Upper lobe of left lung (tissue), 6 donors: ENCODE measurements around the gene AGBL4. TPM values are rescaled to one million over a fixed set of nuclear protein-coding genes. Genes with fewer than 3 reads are reported as not detected.

ENCODE experiments used
- ATAC-seq, 2 donors: fragments of 200-7000 bp; cut with Tn5 transposase; one replicate each; pipeline ENCODE4 v1.9.1; 2022; ENCODE audit warnings: mild to moderate bottlenecking in 2 of 2, moderate library complexity in 2 of 2; ENCODE audit not compliant: low FRiP score in 2 of 2
- DNase-seq, 2 donors: peaks; one replicate each; pipeline ENCODE4 v3.0.0-alpha.2; 2019 to 2020
- H3K27ac ChIP-seq, 4 donors: fragments of 200-600 bp; sonication (generic); one replicate each; pipeline ENCODE4 v1.5.1; 2016 to 2019
- H3K27me3 ChIP-seq, 4 donors: fragments of 200-600 bp; sonication (generic); one replicate each; pipeline ENCODE4 v1.5.1; 2017 to 2019
- H3K36me3 ChIP-seq, 4 donors: fragments of 200-600 bp; sonication (generic); one replicate each; pipeline ENCODE4 v1.5.1; 2016 to 2019
- H3K4me1 ChIP-seq, 4 donors: fragments of 200-600 bp; sonication (generic); one replicate each; pipeline ENCODE4 v1.5.1; 2018 to 2019
- H3K4me3 ChIP-seq, 4 donors: fragments of 200-600 bp; sonication (generic); one replicate each; pipeline ENCODE4 v1.5.1; 2017 to 2019; ENCODE audit warnings: mild to moderate bottlenecking in 2 of 4, moderate library complexity in 1 of 4
- H3K9me3 ChIP-seq, 4 donors: fragments of 200-600 bp; sonication (generic); one replicate each; pipeline ENCODE4 v1.5.1; 2018 to 2019
- CTCF ChIP-seq, 6 experiments: fragments of 450-650 bp in 4 of 6; fragments of 200-600 bp in 2 of 6; sonication (generic) in 2 of 6; IDR thresholded peaks; one replicate each; pipeline ENCODE4 v1.5.1; 2016 to 2019; ENCODE audit warnings: antibody characterized with exemption in 6 of 6
- EP300 ChIP-seq, 4 donors: sonication (generic); formaldehyde crosslinking; IDR thresholded peaks; one replicate each; pipeline ENCODE4 v1.5.1; 2017; ENCODE audit warnings: antibody characterized with exemption in 4 of 4, control low read depth in 2 of 4
- POLR2A ChIP-seq, 4 donors: fragments of 450-650 bp; IDR thresholded peaks; one replicate each; pipeline ENCODE4 v1.5.1; 2016 to 2017; ENCODE audit warnings: antibody characterized with exemption in 4 of 4, mild to moderate bottlenecking in 2 of 4
- POLR2AphosphoS5 ChIP-seq, 2 donors: sonication (generic); formaldehyde crosslinking; IDR thresholded peaks; one replicate each; pipeline ENCODE4 v1.5.1; 2017; ENCODE audit warnings: antibody characterized with exemption in 2 of 2
- WGBS, 2 donors: methylation state at CpG; one replicate each; pipeline ENCODE4 v1.1.5; 2017 to 2018; 5-methylcytosine and 5-hydroxymethylcytosine counted together
- total RNA-seq, 6 donors: library from RNA; depleted of rRNA in 4 of 6; stranded (reverse); fragments of >200 nt in 4 of 6; gene quantifications; one replicate each; pipeline versions ENCODE4 v1.1.0 to v1.2.1, GENCODE V29; 2016 to 2021
- donor health status: DM: no; HTN: no; CAD: no; lungs with moderate emphysema.
- donor health status: DM: no; HTN: yes; CAD: no; lungs with severe emphysema.

The AGBL4 gene
- total RNA-seq, 6 donors from 2014 or later: 0.57 to 10.5 (median 1.5) TPM

GRCh38 chr1:48506870-48507269 is 1516.9 kb downstream of the AGBL4 start:
- ATAC-seq (no peak), DNase-seq (no peak)
- Histone ChIP-seq H3K27ac (no peak overlapping the region), H3K36me3 (no peaks in the 10 kb centered on the region), H3K9me3 (no peaks in the 10 kb centered on the region), H3K4me1 (no peaks in the 10 kb centered on the region), H3K4me3 (no peak overlapping the region), H3K27me3 (no peaks in the 10 kb centered on the region)
- WGBS, 2 donors: 0 to 32% methylated on average over 1 of the region's 1 CpG
- TF ChIP-seq POLR2A (IDR thresholded peaks at IDR 0.05) (no peak), EP300 (IDR thresholded peaks at IDR 0.05) (no peak), POLR2AphosphoS5 (IDR thresholded peaks at IDR 0.05) (no peak), CTCF (IDR thresholded peaks at IDR 0.05) (no peak)

GRCh38 chr1:48500541-48501450 is 1523.0 kb downstream of the AGBL4 start:
- no peaks in the 10 kb centered on the region for H3K9me3 ChIP-seq
- no peaks in the 10 kb centered on the region for H3K36me3 ChIP-seq
- peaks cover 0 to 8% (median 5%) of the 10 kb centered on the region in 4 donors for H3K4me1 ChIP-seq
- TF ChIP-seq EP300 (IDR thresholded peaks at IDR 0.05) (no peak), POLR2A (IDR thresholded peaks at IDR 0.05) (no peak), CTCF (IDR thresholded peaks at IDR 0.05) (no peak), POLR2AphosphoS5 (IDR thresholded peaks at IDR 0.05) (no peak)
- 58 to 78% methylated on average over 11 to 12 of the region's 12 CpGs for WGBS, 2 donors
- no peaks in the 10 kb centered on the region for H3K27me3 ChIP-seq
- no peak overlapping the region for H3K4me3 ChIP-seq
- ATAC-seq: no peak
- no peak for DNase-seq
- no peak overlapping the region for H3K27ac ChIP-seq

- WGBS, 2 donors: 76 to 87% methylated on average over 8 of the region's 8 CpGs
- no peaks in the 10 kb centered on the region for H3K9me3 ChIP-seq
- peaks cover 0 to 8% (median 5%) of the 10 kb centered on the region in 4 donors for H3K4me1 ChIP-seq
- H3K4me3 ChIP-seq: no peak overlapping the region
- TF ChIP-seq POLR2AphosphoS5 (IDR thresholded peaks at IDR 0.05): no peak
- no peak for TF ChIP-seq EP300 (IDR thresholded peaks at IDR 0.05)
- no peak for TF ChIP-seq CTCF (IDR thresholded peaks at IDR 0.05)
- TF ChIP-seq POLR2A (IDR thresholded peaks at IDR 0.05): no peak
- DNase-seq (no peak), ATAC-seq (no peak)
- H3K36me3 ChIP-seq: no peaks in the 10 kb centered on the region
- H3K27ac ChIP-seq: no peak overlapping the region
- H3K27me3 ChIP-seq: no peaks in the 10 kb centered on the region
These were observed 1524.5 kb downstream of the AGBL4 start for GRCh38 chr1:48499211-48499735.

- H3K9me3 ChIP-seq: no peaks in the 10 kb centered on the region
- TF ChIP-seq POLR2A (IDR thresholded peaks at IDR 0.05) (no peak), EP300 (IDR thresholded peaks at IDR 0.05) (no peak), CTCF (IDR thresholded peaks at IDR 0.05) (peak; percentile 60 to 97 (median 74)), POLR2AphosphoS5 (IDR thresholded peaks at IDR 0.05) (no peak)
- no peaks in the 10 kb centered on the region for H3K36me3 ChIP-seq
- no peak overlapping the region for H3K27ac ChIP-seq
- H3K4me3 ChIP-seq: no peak overlapping the region
- WGBS, 2 donors: 22 to 25% methylated on average over 15 of the region's 15 CpGs
- peaks cover 0 to 12% (median 5%) of the 10 kb centered on the region in 4 donors for H3K4me1 ChIP-seq
- ATAC-seq: peak; percentile 86 to 94
- H3K27me3 ChIP-seq: no peaks in the 10 kb centered on the region
- peak; percentile 81 to 91 for DNase-seq
These were observed 1525.5 kb downstream of the AGBL4 start for GRCh38 chr1:48498096-48498791.
